ENCODE results near the gene PICALM.
"Not testable (repeated sequence)": the region's sequence is repeated elsewhere in the genome, so short reads cannot be mapped to it uniquely, and the experiment has no call there.

PICALM gene

GRCh38 chr11:85937835-85938234, 131.0 kb downstream of the PICALM start:
- H3K4me3 ChIP-seq (ENCODE audit: low read depth, low read length) = no peak overlapping the region
- TF ChIP-seq CTCF (IDR thresholded peaks at IDR 0.05; ENCODE audit: control insufficient read depth, extremely low read depth, insufficient read depth) = no peak
- DNase-seq (ENCODE audit: low read depth) = no peak

GRCh38 chr11:85935751-85936150, 133.1 kb downstream of the PICALM start:
- no peak for TF ChIP-seq CTCF (IDR thresholded peaks at IDR 0.05; ENCODE audit: control insufficient read depth, extremely low read depth, insufficient read depth)
- no peak for DNase-seq (ENCODE audit: low read depth)
- no peak overlapping the region for H3K4me3 ChIP-seq (ENCODE audit: low read depth, low read length)

GRCh38 chr11:85934596-85935169, 134.2 kb downstream of the PICALM start:
- no peak overlapping the region for H3K4me3 ChIP-seq (ENCODE audit: low read depth, low read length)
- DNase-seq (ENCODE audit: low read depth) = no peak
- TF ChIP-seq CTCF (IDR thresholded peaks at IDR 0.05; ENCODE audit: control insufficient read depth, extremely low read depth, insufficient read depth) = no peak

- no peak for DNase-seq (ENCODE audit: low read depth)
- no peak overlapping the region for H3K4me3 ChIP-seq (ENCODE audit: low read depth, low read length)
- no peak for TF ChIP-seq CTCF (IDR thresholded peaks at IDR 0.05; ENCODE audit: control insufficient read depth, extremely low read depth, insufficient read depth)
These were observed 138.0 kb downstream of the PICALM start for GRCh38 chr11:85930879-85931366.

GRCh38 chr11:85926653-85927214, 142.2 kb downstream of the PICALM start:
- not testable (repeated sequence) for DNase-seq (ENCODE audit: low read depth); H3K4me3 ChIP-seq (ENCODE audit: low read depth, low read length)

GRCh38 chr11:85923455-85923854, 145.4 kb downstream of the PICALM start:
- no peak for TF ChIP-seq CTCF (IDR thresholded peaks at IDR 0.05; ENCODE audit: control insufficient read depth, extremely low read depth, insufficient read depth)
- no peak for DNase-seq (ENCODE audit: low read depth)
- no peak overlapping the region for H3K4me3 ChIP-seq (ENCODE audit: low read depth, low read length)

GRCh38 chr11:85922367-85922766, 146.5 kb downstream of the PICALM start:
- no peak for DNase-seq (ENCODE audit: low read depth)
- no peak for TF ChIP-seq CTCF (IDR thresholded peaks at IDR 0.05; ENCODE audit: control insufficient read depth, extremely low read depth, insufficient read depth)
- no peak overlapping the region for H3K4me3 ChIP-seq (ENCODE audit: low read depth, low read length)

All from LNCaP clone FGC (cell line).